GM12878 (cell line): ENCODE results near the gene XPC. TPM values are rescaled to one million over a fixed set of nuclear protein-coding genes. Genes with fewer than 3 reads are reported as not detected.

Experiments used
- ATAC-seq: fragments of 200-7000 bp; cut with Tn5 transposase; 3 replicates; pipeline ENCODE4 v1.9.1; 2020; ENCODE audit warnings: mild to moderate bottlenecking, moderate library complexity
- BruUV-seq: library from RNA; stranded (reverse); fragments of 400-500 nt; replicated peaks from 2 replicates; lab custom pipeline; 2021; lab: Mats Ljungman, UMichigan
- CTCF ChIA-PET: fragments of 300-600 bp; sonication (Branson Sonifier 250); formaldehyde crosslinking; extraction: SDS; loops from one replicate; lab custom pipeline; 2021; ENCODE audit warnings: inconsistent platforms; lab: Yijun Ruan, JAX
- POLR2A ChIA-PET: fragments of 350-600 bp; formaldehyde crosslinking; extraction: SDS; loops from one replicate; lab custom pipeline; 2021; ENCODE audit warnings: inconsistent platforms; lab: Charles Lee
- RAD21 ChIA-PET: fragments of 300-600 bp; sonication (Branson Sonifier 250); formaldehyde crosslinking; loops from one replicate; lab custom pipeline; 2023; ENCODE audit warnings: antibody characterized with exemption; ENCODE audit not compliant: unreplicated experiment; lab: Charles Lee
- SMC1A ChIA-PET: fragments of 300-600 bp; sonication (Branson Sonifier 250); formaldehyde crosslinking; loops from one replicate; lab custom pipeline; 2023; ENCODE audit not compliant: unreplicated experiment, uncharacterized antibody; lab: Charles Lee
- DNase-seq: peaks from one replicate; pipeline ENCODE4 v3.0.0-alpha.2; 2011; ENCODE audit warnings: low read depth, low spot score
- FAIRE-seq: peaks from 3 replicates; lab custom pipeline; 2011; peaks lifted over from hg19 to GRCh38; lab: Jason Lieb, UNC
- H2AFZ ChIP-seq: 2 replicates; pipeline ENCODE4 v1.6.0; 2011; ENCODE audit warnings: low read depth, low read length, control low read depth; ENCODE audit not compliant: control insufficient read depth
- H3K27ac ChIP-seq: 2 replicates; pipeline ENCODE4 v1.5.1; 2011; ENCODE audit warnings: control low read depth; ENCODE audit not compliant: control insufficient read depth, insufficient read depth
- H3K27me3 ChIP-seq, 2 experiments: replicated peaks in 1 of 2; 2 replicates each; pipeline versions ENCODE4 v1.6.0 to v1.6.1; 2011; ENCODE audit warnings: low read length in 1 of 2; ENCODE audit not compliant: control insufficient read depth in 2 of 2, insufficient read depth in 2 of 2
- H3K36me3 ChIP-seq, 2 experiments: 2 replicates each; pipeline ENCODE4 v1.5.1; 2011; ENCODE audit warnings: low read length in 1 of 2; ENCODE audit not compliant: control insufficient read depth in 2 of 2, insufficient read depth in 2 of 2
- H3K4me1 ChIP-seq: 2 replicates; pipeline ENCODE4 v1.6.1; 2011; ENCODE audit warnings: mild to moderate bottlenecking, low read length, moderate library complexity, mixed read lengths; ENCODE audit not compliant: control insufficient read depth, insufficient read depth
- H3K4me2 ChIP-seq: 2 replicates; pipeline ENCODE4 v1.6.0; 2011; ENCODE audit warnings: control low read depth; ENCODE audit not compliant: control insufficient read depth, insufficient read depth
- H3K4me3 ChIP-seq: fragments of 200-600 bp; sonication (generic); 2 replicates; pipeline ENCODE4 v1.5.1; 2016
- H3K79me2 ChIP-seq: 2 replicates; pipeline ENCODE4 v1.6.0; 2011; ENCODE audit warnings: low read length; ENCODE audit not compliant: control insufficient read depth, insufficient read depth
- H3K9ac ChIP-seq: 2 replicates; pipeline ENCODE4 v1.8.0; 2011; ENCODE audit warnings: low read length, control low read depth, mixed read lengths; ENCODE audit not compliant: control insufficient read depth, insufficient read depth
- H3K9me3 ChIP-seq: replicated peaks from 3 replicates; pipeline ENCODE4 v1.5.1; 2011; ENCODE audit warnings: mild to moderate bottlenecking, low read length; ENCODE audit not compliant: control insufficient read depth, insufficient read depth
- H4K20me1 ChIP-seq: 2 replicates; pipeline ENCODE4 v1.6.0; 2011; ENCODE audit not compliant: control insufficient read depth, insufficient read depth
- ASH2L ChIP-seq: fragments of 300-600, 200-600 bp; sonication (generic); IDR thresholded peaks from 2 replicates; pipeline ENCODE4 v1.6.1; 2017; ENCODE audit warnings: low read depth, mild to moderate bottlenecking, borderline replicate concordance
- BCL11A ChIP-seq: IDR thresholded peaks from 2 replicates; pipeline ENCODE4 v1.6.1; 2011; ENCODE audit warnings: low read depth, low read length
- CREM ChIP-seq: IDR thresholded peaks from 2 replicates; pipeline ENCODE4 v1.6.1; 2014; ENCODE audit warnings: antibody characterized with exemption, low read depth
- CTCF ChIP-seq, 3 experiments: IDR thresholded peaks in 2 of 3; conservative IDR thresholded peaks in 1 of 3; 2 replicates each; pipeline ENCODE4 v1.5.1; 2011; ENCODE audit warnings: low read depth in 3 of 3, low read length in 3 of 3, mild to moderate bottlenecking in 3 of 3, control low read depth in 2 of 3, moderate library complexity in 2 of 3, inconsistent platforms in 1 of 3, mixed read lengths in 1 of 3; ENCODE audit not compliant: control insufficient read depth in 2 of 3, insufficient read depth in 1 of 3; ENCODE audit errors: extremely low read depth in 1 of 3
- EED ChIP-seq: sonication (generic); IDR thresholded peaks from 2 replicates; pipeline ENCODE4 v1.6.1; 2016; ENCODE audit warnings: antibody characterized with exemption, low read depth
- HDGF ChIP-seq: fragments of 450-650 bp; IDR thresholded peaks from 2 replicates; pipeline ENCODE4 v1.6.1; 2016; ENCODE audit warnings: antibody characterized with exemption
- NFIC ChIP-seq: IDR thresholded peaks from 2 replicates; pipeline ENCODE4 v1.6.1; 2012; ENCODE audit warnings: low read depth, mild to moderate bottlenecking, inconsistent platforms, low read length, moderate library complexity
- NFXL1 ChIP-seq: fragments of 450-650 bp; IDR thresholded peaks from 2 replicates; pipeline ENCODE4 v1.6.1; 2017; ENCODE audit warnings: antibody characterized with exemption, mild to moderate bottlenecking, borderline replicate concordance
- PAX8 ChIP-seq: fragments of 450-650 bp; IDR thresholded peaks from 2 replicates; pipeline ENCODE4 v1.6.1; 2017; ENCODE audit warnings: mild to moderate bottlenecking, moderate library complexity
- PML ChIP-seq: IDR thresholded peaks from 2 replicates; pipeline ENCODE4 v1.6.1; 2012; ENCODE audit warnings: low read length, inconsistent platforms
- POLR2A ChIP-seq: IDR thresholded peaks from 2 replicates; pipeline ENCODE4 v1.6.1; 2011; ENCODE audit warnings: low read depth, mild to moderate bottlenecking, low read length
- SMAD5 ChIP-seq: IDR thresholded peaks from 2 replicates; pipeline ENCODE4 v1.6.1; 2016; ENCODE audit warnings: antibody characterized with exemption, low read depth
- SUPT20H ChIP-seq: IDR thresholded peaks from 2 replicates; pipeline ENCODE4 v1.6.1; 2011; ENCODE audit warnings: low read depth, mild to moderate bottlenecking, low read length, moderate library complexity, borderline replicate concordance; ENCODE audit not compliant: control insufficient read depth
- ZNF592 ChIP-seq: fragments of 450-650 bp; IDR thresholded peaks from 2 replicates; pipeline ENCODE4 v1.6.1; 2017; ENCODE audit warnings: mild to moderate bottlenecking, moderate library complexity
- ZZZ3 ChIP-seq: IDR thresholded peaks from 2 replicates; pipeline ENCODE4 v1.6.1; 2011; ENCODE audit warnings: low read depth; ENCODE audit not compliant: control insufficient read depth, insufficient read length
- WGBS: methylation state at CpG from one replicate; pipeline ENCODE4 v1.1.6; 2016; ENCODE audit warnings: low lambda C conversion rate; ENCODE audit not compliant: insufficient replicate concordance, insufficient coverage; ENCODE audit errors: missing lambda C conversion rate; 5-methylcytosine and 5-hydroxymethylcytosine counted together
- in situ Hi-C: fragments of 300-500 bp; cut with MboI; formaldehyde crosslinking; loops from 9 replicates; pipeline ENCODE4 v1.14.3; 2018; ENCODE audit warnings: mixed read lengths
- intact Hi-C: fragments of 100-400 bp; cut with micrococcal nuclease; formaldehyde crosslinking; loops from one replicate; pipeline ENCODE4 v1.14.2; 2022; ENCODE audit not compliant: unreplicated experiment
- polyA plus RNA-seq, 11 experiments: library from polyadenylated mRNA; depleted of rRNA in 4 of 11; unstranded in 6 of 11; stranded (reverse) in 5 of 11; fragments of >200 nt; fragmentation: Nextera tagmentation in 4 of 11; fragmentation: Illumina TruSeq in 1 of 11; extraction: Ambion mirVana in 4 of 11; extraction: Trizol in 1 of 11; gene quantifications; 1 replicate in 1 of 11; 2 replicates in 10 of 11; pipeline versions ENCODE4 v1.2.1 to v1.2.3, GENCODE V29; 2011 to 2016; ENCODE audit warnings: inconsistent platforms in 2 of 11, missing spikeins in 2 of 11, low read depth in 1 of 11
- total RNA-seq, 4 experiments: library from RNA; depleted of rRNA in 3 of 4; stranded (reverse); fragments of >200 nt in 3 of 4; fragmentation: Illumina TruSeq in 1 of 4; extraction: Trizol in 1 of 4; gene quantifications; 2 replicates each; pipeline versions ENCODE4 v1.2.1 to v1.2.3, GENCODE V29; 2013 to 2021
- TF ChIP-seq, protein P1 (sequence below): fragments of 450-650 bp; IDR thresholded peaks from 2 replicates; pipeline ENCODE4 v1.6.1; 2017; ENCODE audit warnings: low read depth, mild to moderate bottlenecking, moderate library complexity

The XPC gene
- total and polyA plus RNA-seq, 10 of the 15 experiments (the other 5 are each of a cell fraction or from before 2014, with no cell fraction given): 4.0 to 48.3 (median 29.8) TPM

DNA sequence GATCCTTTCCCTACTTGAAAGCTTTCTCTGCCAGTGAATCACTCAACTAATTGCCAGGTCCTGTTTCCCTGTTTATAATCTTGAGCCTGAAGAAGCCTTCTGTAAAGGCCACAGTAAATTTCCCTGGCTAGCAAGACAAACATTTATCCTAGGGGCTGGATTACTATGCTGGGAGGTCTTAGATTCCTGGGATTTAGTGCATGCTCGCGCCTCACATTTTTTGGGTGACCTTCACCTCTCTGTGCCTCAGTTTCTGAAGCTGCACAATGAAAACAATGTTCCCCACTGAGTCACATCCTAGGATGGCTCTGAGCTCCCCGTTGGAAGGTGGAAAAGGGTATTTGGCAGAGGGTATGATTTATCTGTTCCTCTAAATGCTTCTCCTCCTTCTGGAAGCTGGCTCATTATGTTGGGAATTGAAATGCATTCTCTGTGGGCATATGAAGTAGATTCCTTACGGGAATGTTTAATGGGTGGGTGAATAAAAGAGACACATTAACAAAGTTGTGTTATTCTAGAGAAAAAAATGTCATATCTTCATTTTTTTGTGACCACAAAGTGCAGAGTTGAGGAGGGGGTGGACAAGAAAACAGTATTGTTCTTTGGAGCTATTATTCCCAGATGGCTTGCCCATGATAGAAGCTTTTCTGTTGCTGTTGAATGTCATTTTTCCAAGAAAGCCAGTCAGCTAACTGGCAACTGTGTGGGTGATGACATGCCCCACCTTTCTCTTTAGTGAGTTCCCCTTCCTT lies 32.6 kb upstream of the XPC start:
- Histone ChIP-seq H3K9ac (no peak overlapping the region), H3K4me3 (no peak overlapping the region), H2AFZ (no peak overlapping the region), H3K27me3 (no peaks in the 10 kb centered on the region), H3K9me3 (no peaks in the 10 kb centered on the region), H3K79me2 (no peaks in the 10 kb centered on the region), H3K4me1 (no peaks in the 10 kb centered on the region), H4K20me1 (no peaks in the 10 kb centered on the region), H3K36me3 (no peaks in the 10 kb centered on the region), H3K4me2 (no peak overlapping the region), H3K27ac (no peak overlapping the region)
- ATAC-seq (no peak), DNase-seq (no peak), FAIRE-seq (no peak)
- ChIA-PET POLR2A (interaction anchor here (0.5 to 0.7 kb wide), 3 partner anchors 13 to 530 kb away, joined by 3 read pairs; no protein-coding TSS in a partner anchor), SMC1A (interaction anchor here (0.6 to 2.3 kb wide), 6 partner anchors 8 to 1838 kb away, joined by 3 to 12 read pairs (median 4); no protein-coding TSS in a partner anchor), CTCF (interaction anchor here (1.4 to 3.1 kb wide), 3 partner anchors 8 to 314 kb away, joined by 3 to 32 read pairs (median 5); no protein-coding TSS in a partner anchor), RAD21 (no interaction called here)
- intact Hi-C loops (no loop called here), in situ Hi-C loops (no loop called here)
- WGBS: 39% methylated on average over 4 of the region's 4 CpGs
- no TSS peak for BruUV-seq
- no peak for TF ChIP-seq HDGF
- no peak for TF ChIP-seq NFIC
- TF ChIP-seq PAX8: no peak
- no peak for TF ChIP-seq ASH2L
- TF ChIP-seq SMAD5: no peak
- no peak for TF ChIP-seq ZNF592
- TF ChIP-seq POLR2A: no peak
- TF ChIP-seq SUPT20H: no peak
- no peak for TF ChIP-seq EED
- TF ChIP-seq CTCF (IDR thresholded peaks at IDR 0.05 in 2 of 3, conservative IDR thresholded peaks at IDR 0.05 in 1 of 3; ENCODE audit: control insufficient read depth in 2 of 3, extremely low read depth in 1 of 3, insufficient read depth in 1 of 3, low read depth in 3 of 3, low read length in 3 of 3): no peak
- no peak for TF ChIP-seq NFXL1
- no peak for TF ChIP-seq PML
- TF ChIP-seq BCL11A: no peak
- TF ChIP-seq CREM: no peak
- TF ChIP-seq, protein P1, sequence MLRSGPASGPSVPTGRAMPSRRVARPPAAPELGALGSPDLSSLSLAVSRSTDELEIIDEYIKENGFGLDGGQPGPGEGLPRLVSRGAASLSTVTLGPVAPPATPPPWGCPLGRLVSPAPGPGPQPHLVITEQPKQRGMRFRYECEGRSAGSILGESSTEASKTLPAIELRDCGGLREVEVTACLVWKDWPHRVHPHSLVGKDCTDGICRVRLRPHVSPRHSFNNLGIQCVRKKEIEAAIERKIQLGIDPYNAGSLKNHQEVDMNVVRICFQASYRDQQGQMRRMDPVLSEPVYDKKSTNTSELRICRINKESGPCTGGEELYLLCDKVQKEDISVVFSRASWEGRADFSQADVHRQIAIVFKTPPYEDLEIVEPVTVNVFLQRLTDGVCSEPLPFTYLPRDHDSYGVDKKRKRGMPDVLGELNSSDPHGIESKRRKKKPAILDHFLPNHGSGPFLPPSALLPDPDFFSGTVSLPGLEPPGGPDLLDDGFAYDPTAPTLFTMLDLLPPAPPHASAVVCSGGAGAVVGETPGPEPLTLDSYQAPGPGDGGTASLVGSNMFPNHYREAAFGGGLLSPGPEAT: no peak
- TF ChIP-seq ZZZ3: no peak
